ENCODE results near the gene TM9SF2.

TM9SF2 gene

DNA sequence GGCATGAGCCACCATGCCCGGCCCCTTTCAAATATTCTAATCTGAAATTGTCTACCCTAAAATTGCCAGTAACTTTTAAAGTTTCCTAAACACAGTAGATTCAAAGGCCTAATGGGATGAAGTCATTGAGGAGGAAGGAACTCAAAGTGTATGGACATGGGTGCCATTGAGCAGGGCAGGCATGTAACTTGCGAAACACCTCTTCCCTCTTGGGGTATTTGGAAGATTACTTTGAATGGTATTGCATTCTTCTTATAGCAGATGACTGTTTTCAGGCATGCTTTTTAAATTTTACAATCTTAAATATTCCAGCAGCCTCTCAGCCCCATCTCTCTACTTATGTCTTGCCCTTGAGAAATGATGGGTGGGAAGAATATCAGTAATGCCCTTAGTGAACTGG lies 21.0 kb downstream of the TM9SF2 start:
- Histone ChIP-seq H3K27me3 (ENCODE audit: insufficient read depth, poor library complexity, severe bottlenecking) (no peaks in the 10 kb centered on the region), H3K4me3 (replicated peaks; ENCODE audit: insufficient read depth, low read length) (no peak overlapping the region), H3K27ac (replicated peaks) (no peak overlapping the region)
- DNase-seq (ENCODE audit: low read depth in 1 of 2, low spot score in 1 of 2): no peak
- TF ChIP-seq POLR2AphosphoS5 (IDR thresholded peaks at IDR 0.05; ENCODE audit: low read depth) (no peak), GABPA (IDR thresholded peaks at IDR 0.05; ENCODE audit: low read depth) (no peak), SPI1 (IDR thresholded peaks at IDR 0.05; ENCODE audit: borderline replicate concordance, low read depth) (no peak)
- TF ChIP-seq, protein P1, sequence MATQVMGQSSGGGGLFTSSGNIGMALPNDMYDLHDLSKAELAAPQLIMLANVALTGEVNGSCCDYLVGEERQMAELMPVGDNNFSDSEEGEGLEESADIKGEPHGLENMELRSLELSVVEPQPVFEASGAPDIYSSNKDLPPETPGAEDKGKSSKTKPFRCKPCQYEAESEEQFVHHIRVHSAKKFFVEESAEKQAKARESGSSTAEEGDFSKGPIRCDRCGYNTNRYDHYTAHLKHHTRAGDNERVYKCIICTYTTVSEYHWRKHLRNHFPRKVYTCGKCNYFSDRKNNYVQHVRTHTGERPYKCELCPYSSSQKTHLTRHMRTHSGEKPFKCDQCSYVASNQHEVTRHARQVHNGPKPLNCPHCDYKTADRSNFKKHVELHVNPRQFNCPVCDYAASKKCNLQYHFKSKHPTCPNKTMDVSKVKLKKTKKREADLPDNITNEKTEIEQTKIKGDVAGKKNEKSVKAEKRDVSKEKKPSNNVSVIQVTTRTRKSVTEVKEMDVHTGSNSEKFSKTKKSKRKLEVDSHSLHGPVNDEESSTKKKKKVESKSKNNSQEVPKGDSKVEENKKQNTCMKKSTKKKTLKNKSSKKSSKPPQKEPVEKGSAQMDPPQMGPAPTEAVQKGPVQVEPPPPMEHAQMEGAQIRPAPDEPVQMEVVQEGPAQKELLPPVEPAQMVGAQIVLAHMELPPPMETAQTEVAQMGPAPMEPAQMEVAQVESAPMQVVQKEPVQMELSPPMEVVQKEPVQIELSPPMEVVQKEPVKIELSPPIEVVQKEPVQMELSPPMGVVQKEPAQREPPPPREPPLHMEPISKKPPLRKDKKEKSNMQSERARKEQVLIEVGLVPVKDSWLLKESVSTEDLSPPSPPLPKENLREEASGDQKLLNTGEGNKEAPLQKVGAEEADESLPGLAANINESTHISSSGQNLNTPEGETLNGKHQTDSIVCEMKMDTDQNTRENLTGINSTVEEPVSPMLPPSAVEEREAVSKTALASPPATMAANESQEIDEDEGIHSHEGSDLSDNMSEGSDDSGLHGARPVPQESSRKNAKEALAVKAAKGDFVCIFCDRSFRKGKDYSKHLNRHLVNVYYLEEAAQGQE (IDR thresholded peaks at IDR 0.05; ENCODE audit: insufficient replicate concordance, low read depth): no peak
- TF ChIP-seq, protein P2, sequence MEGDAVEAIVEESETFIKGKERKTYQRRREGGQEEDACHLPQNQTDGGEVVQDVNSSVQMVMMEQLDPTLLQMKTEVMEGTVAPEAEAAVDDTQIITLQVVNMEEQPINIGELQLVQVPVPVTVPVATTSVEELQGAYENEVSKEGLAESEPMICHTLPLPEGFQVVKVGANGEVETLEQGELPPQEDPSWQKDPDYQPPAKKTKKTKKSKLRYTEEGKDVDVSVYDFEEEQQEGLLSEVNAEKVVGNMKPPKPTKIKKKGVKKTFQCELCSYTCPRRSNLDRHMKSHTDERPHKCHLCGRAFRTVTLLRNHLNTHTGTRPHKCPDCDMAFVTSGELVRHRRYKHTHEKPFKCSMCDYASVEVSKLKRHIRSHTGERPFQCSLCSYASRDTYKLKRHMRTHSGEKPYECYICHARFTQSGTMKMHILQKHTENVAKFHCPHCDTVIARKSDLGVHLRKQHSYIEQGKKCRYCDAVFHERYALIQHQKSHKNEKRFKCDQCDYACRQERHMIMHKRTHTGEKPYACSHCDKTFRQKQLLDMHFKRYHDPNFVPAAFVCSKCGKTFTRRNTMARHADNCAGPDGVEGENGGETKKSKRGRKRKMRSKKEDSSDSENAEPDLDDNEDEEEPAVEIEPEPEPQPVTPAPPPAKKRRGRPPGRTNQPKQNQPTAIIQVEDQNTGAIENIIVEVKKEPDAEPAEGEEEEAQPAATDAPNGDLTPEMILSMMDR (IDR thresholded peaks at IDR 0.05; ENCODE audit: insufficient read depth, low read length): no peak

DNA sequence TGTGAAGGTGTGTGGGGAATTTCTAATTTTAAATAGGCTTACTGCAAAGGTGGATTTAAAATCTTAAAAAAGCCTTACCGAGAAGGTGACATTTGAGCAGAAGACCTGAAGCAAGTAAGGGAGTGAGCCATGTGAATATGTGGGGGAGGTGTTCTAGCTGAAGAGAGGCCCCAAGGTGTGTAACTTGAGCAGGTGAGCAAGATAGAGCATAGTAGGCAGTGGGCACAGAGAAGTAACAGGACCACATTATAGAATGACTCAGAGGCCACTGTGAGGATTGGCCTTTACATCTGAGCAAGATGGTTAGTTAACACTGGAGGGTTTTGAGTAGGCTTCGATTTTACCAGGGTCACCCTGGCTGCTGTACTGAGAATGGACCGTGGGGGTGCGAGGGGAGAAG lies 22.6 kb downstream of the TM9SF2 start:
- no peak overlapping the region for H3K27ac ChIP-seq (replicated peaks)
- TF ChIP-seq, protein P1 (IDR thresholded peaks at IDR 0.05; ENCODE audit: insufficient replicate concordance, low read depth): no peak
- TF ChIP-seq SPI1 (IDR thresholded peaks at IDR 0.05; ENCODE audit: borderline replicate concordance, low read depth): no peak
- no peak for TF ChIP-seq POLR2AphosphoS5 (IDR thresholded peaks at IDR 0.05; ENCODE audit: low read depth)
- no peak for TF ChIP-seq GABPA (IDR thresholded peaks at IDR 0.05; ENCODE audit: low read depth)
- TF ChIP-seq, protein P2 (IDR thresholded peaks at IDR 0.05; ENCODE audit: insufficient read depth, low read length): no peak
- no peaks in the 10 kb centered on the region for H3K27me3 ChIP-seq (ENCODE audit: insufficient read depth, poor library complexity, severe bottlenecking)
- no peak for DNase-seq (ENCODE audit: low read depth in 1 of 2, low spot score in 1 of 2)
- H3K4me3 ChIP-seq (replicated peaks; ENCODE audit: insufficient read depth, low read length): no peak overlapping the region

DNA sequence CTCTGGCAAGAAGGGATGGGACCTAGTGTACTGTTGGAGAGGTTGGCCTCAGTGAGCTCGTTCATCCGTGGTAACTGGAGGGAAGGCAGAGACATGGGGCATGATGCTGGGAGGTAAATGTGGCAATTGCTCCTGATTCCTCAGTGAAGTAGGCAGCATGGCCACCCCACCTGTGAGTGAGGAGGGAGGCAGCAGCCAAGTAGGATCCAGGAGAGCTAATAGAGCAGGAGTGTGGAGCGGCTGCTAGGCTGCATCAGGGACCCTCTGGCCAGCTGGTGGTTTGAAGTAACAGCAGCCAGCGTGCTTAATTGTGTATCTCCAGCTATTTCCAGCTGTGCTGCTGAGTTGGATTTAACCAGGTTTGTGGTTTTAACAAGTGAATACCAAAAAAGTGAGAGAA lies 24.7 kb downstream of the TM9SF2 start:
- Histone ChIP-seq H3K27me3 (ENCODE audit: insufficient read depth, poor library complexity, severe bottlenecking) (no peaks in the 10 kb centered on the region), H3K27ac (replicated peaks) (no peak overlapping the region), H3K4me3 (replicated peaks; ENCODE audit: insufficient read depth, low read length) (no peak overlapping the region)
- no peak for TF ChIP-seq POLR2AphosphoS5 (IDR thresholded peaks at IDR 0.05; ENCODE audit: low read depth)
- no peak for TF ChIP-seq SPI1 (IDR thresholded peaks at IDR 0.05; ENCODE audit: borderline replicate concordance, low read depth)
- TF ChIP-seq, protein P2 (IDR thresholded peaks at IDR 0.05; ENCODE audit: insufficient read depth, low read length): no peak
- TF ChIP-seq, protein P1 (IDR thresholded peaks at IDR 0.05; ENCODE audit: insufficient replicate concordance, low read depth): no peak
- TF ChIP-seq GABPA (IDR thresholded peaks at IDR 0.05; ENCODE audit: low read depth): no peak
- no peak for DNase-seq (ENCODE audit: low read depth in 1 of 2, low spot score in 1 of 2)

All from HL-60 (cell line).